ENCODE measurements around the gene INPP5F.
"Not testable (repeated sequence)": the region's sequence is repeated elsewhere in the genome, so short reads cannot be mapped to it uniquely, and the experiment has no call there.

Gene INPP5F

DNA sequence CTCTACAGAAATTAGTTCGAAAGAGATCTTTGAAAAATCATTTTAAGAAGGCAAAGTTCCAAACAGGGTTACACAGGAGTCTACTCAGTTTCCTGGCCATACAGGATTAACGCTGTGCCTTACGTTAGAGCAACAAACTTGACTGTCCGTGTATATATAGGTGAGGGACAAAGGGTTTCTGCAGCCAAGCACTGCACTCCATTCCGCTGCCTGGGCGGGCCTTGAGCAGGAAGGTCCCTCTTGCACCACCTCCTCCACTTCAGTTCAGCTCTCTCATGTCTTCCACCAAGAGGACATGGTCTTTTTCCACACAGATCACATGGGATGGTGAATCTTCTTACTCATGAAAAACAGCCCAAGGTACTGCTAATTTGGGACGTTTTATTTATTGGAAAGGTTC is 103.6 kb downstream of the INPP5F start:
- no peak for DNase-seq

DNA sequence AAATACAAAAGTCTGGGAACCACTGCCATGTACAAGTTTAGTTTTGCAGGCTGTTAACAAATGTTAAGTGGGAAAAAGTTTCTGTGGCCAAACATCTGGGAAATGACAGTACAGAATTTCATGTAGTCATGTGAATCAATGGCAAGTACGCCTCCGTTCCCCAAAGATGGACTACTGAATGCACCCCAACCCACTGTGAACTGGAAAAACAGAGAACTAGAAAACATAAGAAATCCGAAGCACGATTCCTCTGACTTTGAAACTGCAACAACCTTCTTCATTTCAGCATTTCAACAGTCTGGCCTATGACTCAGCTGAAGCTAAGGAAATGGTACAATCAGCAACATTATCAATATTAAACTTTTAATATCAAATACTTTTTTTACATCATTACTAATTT is 105.0 kb downstream of the INPP5F start:
- no peak for DNase-seq

DNA sequence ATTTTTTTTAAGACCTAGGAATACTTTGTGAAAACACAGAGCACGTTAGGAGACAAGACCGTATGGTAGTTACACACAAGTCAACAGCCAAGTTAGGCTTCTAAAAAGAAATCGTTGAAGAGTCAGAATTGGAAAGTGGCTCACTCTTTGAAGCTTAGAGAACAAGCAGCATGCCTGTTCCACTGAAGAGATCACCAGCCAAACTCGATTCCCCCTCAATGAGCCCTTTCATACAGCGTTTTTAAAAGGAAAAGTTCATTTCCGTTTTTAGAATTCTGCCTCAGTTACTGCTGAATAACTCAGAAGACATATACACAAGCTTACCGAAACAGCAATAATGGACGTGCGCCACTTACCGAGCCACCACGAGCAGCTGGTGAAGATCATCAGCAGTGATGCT is 105.8 kb downstream of the INPP5F start:
- no peak for DNase-seq

DNA sequence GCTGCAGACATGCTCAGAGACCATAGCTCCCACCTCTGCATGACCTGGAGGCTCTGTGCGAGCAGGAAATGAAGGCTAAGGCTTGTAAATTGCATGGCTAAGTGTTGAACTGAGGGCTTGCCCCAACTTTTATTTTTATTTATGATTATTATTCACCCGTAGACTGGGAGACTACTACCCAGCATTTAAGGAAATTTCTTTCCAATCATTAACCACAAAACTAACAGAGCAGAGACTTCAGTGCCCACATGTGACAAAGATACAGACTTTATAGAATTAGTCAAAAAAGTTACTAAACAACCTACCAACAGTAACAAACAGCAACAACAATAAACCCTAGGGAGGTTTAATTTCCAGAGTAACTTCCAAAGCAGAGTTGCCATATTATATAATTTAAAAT is 107.1 kb downstream of the INPP5F start:
- DNase-seq, result no peak

DNA sequence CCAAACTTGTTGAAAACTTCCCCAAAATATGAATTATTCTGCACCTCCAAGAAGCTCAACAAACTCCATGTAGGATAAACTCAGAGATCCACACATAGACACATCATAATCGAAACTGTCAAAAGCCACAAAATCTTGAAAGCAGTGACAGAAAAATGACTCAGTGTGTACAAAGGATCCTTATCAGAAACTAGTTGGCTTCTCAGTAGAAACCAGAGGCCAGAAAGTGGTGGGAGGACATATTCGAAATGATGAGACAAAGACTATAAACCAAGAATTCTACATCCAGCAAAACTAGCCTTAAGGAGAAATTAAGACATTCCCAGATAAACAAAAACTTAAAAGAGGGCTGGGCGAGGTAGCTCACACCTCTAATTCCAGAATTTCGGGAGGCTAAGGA is 108.3 kb downstream of the INPP5F start:
- no peak for DNase-seq

DNA sequence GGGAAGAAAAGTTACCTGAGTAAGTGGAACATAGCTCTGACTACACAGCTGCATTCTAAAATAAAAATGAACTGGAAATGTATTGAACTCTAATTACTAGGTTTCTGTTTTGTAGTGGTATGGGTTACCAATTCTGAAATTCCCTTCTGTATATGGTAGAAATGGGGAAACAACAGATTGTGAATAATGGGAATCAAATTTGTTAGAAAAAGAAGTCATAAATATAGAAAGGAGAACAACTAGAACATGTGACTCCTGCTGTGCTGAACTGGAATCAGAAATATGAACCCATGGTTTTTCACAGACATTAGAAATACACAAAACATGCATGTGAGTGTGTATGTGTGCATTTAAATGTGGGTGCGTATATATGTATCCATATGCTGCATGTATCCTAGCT is 119.8 kb downstream of the INPP5F start:
- no peak for DNase-seq

DNA sequence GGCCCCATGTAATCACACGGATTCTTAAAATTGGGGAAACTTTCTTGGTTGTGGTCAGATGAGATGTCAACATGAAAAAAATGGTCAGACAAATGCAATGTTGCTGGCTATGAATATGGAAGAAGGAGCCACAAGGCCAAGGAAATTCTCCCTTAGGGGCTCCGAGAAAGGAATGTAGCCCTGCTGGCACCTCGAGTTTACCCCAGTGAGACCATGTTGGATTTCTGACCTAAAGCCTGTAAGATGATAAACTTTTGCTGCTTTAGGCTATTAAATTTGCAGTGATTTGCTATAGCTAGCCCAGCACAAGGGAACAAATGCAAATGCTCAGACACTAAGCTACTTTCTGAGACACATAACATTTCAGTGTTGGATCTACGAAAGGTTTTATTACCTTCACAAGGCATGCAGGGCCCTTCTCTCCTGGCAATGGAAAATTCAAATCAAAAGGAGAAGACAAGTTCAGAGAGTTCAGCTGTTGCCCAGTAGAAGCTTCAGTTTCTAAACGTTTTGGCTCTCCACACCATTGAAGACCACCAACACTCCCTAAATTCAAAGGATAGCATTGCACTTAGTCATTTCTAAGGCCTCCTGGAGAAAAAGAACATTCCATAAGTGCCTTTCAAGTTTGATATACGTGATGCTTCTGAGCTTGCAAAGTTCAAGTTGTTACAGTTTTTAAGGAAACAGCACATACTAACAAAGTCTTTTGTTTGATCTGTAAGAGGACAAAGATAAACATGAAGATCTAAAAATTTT is 123.4 kb downstream of the INPP5F start:
- DNase-seq, result no peak

DNA sequence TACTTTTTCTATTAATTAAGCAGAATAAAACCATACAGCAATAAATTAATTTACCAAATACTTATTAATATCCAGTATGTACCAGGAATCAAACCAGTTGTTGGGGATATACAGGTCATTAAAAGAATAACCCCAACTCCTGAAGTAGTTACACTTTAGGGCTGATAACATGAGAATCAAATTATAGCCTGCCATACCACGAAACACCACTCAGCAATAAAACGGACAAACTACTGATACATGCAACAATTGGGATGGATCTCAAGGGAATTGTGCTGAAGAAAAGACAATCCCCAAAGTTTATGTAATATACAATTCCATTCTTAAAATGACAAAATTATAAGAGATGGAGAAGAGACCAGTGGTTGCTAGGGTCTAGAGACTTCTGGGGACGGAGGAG is 124.1 kb downstream of the INPP5F start:
- no peak for DNase-seq

DNA sequence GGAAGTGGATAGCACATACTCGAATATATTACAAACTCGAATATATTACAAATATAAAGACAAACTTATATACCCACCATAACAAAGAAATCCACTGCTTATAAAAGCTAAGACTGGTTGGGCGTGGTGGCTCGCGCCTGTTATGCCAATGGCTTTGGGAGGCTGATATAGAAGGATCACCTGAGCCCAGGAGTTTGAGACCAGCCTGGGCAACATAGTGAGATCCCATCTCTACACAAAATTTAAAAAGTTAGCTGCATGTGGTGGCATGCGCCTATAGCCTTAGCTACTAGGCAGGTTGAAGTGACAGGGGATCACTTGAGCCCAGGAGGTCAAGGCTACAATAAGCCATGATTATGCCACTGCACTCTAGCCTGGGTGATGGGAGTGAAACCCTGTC is 126.4 kb downstream of the INPP5F start:
- DNase-seq, result no peak

DNA sequence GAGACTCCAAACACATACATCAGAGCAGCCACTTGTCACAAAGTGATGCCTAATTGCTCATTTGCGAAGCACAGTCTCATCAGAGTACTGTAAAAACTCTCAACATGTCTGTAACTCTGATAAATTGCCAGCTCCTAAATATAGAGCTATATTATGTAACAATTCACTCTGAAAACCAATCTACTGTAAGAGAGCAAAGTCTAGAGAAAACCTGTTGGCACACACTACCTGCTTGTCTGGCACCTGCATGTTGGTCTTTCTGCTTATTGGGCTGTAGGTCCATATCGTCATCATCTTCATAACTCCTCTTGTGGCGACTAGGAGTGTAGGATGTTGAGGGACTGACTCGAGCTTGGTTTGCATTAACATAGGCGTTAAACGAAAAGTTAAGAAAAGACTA is 127.0 kb downstream of the INPP5F start:
- DNase-seq, result no peak

DNA sequence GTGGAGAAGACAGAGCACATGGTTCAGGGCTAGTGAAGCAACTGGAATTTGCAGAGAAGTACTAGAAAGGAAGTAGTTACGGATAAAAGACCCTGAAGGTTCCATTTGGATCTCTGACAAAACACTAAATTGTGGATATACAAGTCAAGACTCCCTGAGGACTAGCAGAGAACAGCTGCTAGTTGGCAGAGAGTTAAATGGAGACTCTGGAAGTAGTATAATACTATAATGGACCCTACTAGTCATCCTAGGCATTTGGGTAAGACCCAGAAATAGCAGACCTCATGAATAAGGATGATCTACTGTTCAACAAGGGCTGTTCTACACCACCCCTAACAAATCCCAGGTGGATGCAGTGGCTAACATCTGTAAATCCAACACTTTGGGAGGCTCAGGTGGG is 127.7 kb downstream of the INPP5F start:
- no peak for DNase-seq

DNA sequence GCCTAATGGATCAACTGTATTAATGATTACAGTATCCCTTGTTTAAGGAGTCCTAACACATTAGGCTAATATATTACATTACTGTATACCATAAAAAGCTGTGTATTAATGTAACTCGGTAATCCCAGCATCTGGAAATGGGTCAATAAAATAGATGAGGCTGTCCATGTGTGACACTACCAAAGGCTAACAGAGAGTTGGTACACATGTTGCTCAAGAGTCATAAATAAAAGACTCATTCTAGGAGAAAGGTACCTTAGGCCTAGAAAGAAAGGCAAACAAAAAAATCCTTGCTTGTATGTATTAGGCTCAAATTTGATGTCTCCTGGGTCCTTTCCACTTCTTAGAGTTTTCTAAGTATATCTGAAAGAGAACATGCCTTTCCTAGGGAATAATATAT is 132.2 kb downstream of the INPP5F start:
- DNase-seq, result no peak

DNA sequence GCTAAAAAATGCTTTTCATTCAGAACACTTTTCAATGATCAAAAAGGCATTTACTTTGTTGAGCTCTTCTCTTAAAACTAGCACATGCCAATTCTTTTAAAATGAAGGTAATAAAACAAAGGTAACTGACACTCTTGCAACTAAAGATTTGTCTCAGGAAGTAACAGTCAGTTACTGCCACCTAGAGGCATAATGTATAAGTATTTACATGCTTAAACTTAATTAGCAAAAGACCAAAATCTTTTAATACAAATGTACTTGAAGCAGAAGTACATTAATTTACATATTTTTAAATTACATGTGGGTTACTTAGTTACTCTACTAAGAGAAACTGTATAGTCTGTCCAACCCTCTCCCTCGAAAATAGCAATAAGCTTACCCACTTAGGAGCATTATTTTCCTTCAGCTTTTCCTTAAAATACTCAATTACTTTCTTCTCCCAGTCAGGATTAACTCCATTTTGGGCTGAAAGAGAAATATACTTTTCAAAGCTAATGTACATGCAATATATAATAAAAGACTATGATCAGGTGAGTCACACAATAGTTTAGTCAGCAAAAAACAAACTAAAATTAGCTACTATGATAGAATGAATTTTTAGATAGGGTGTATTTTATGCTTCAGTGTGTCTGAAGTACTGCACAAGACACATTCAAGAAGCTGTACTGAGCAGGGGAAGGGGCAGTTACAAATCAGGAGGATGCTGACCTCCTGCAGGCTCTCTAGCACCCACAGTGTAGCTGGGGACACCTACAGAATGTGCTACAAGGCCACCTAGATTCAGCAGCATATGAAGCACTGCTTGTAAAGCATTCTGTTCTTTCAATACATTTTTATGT is 133.8 kb downstream of the INPP5F start:
- DNase-seq, result no peak

DNA sequence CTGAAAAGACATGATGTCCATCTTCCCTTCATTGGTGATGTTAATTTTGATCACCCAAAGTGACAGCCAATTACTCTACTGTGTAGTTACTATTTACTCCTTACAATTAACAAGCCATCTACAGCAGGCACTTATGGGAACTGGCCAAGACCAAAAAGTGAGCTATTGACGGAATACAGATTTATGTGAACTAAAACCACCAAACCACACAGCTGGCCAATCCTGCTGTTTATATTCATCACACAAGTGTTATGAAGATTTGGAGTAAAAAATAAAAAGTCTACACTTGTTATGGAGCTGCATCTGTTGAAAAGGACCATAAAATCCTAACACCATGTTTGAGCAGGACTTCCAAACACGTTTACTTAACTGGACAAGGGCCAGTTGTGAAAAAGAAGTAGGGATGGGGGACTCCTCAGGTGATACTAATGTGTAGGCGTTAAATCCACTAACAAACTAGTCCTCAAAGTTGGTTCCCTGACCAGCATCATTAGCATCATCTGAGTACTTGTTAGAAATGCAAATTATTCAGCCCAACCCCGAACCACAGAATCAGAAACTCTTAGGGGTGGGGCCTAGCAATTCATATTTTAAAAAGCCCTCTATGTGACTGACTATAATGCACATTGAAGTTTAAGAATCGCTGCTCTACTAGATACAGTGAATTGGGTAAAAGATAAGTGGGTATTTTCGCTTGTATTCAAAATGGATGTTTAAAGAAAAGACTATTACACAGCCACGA is 135.2 kb downstream of the INPP5F start:
- no peak for DNase-seq

DNA sequence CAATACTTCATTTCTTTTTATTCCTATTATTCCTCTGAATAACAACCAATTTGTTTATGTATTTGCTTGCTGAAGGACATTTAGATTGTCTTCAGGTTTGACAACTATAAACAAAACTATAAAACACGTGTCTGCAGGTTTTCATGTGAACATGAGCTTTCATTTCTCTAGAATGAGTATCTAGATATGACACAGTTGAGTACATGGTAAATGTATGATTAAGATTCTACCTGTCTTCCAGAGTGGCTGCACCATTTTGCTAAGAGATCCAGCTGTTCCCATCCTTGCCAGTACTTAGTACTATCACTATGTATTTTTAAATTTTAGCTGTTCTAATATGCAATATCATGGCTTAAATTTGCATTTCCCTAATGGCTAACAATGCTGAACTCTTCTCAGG is 136.7 kb downstream of the INPP5F start:
- no peak for DNase-seq

DNA sequence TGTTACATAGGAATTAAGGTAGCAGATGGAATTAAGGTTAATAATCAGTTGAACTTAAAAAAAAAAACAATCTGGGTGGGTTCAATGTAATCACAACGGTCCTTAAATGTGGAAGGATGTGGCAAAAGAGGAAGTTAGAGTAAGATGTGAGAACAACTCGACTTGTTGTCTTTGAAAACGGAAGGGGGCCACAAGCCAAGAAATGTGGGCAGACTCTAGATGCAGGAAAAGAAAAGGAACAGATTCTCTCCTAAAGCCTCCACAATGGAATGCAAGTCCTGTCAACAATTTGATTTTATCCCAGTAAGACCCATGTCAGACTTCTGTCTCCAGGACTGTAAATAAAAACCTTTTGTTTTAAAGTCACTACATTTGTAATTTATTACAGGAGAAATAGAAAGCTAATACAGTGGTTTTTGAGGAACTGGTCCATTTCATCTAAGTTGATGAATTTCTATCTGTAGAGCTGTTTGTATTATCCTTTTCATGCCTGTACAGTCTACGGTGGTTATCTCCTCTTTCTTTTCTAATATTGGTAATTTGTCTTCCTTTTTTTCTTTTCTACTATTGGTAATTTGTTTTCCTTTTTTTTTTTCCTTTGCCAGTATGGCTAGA is 138.2 kb downstream of the INPP5F start:
- DNase-seq, result no peak

DNA sequence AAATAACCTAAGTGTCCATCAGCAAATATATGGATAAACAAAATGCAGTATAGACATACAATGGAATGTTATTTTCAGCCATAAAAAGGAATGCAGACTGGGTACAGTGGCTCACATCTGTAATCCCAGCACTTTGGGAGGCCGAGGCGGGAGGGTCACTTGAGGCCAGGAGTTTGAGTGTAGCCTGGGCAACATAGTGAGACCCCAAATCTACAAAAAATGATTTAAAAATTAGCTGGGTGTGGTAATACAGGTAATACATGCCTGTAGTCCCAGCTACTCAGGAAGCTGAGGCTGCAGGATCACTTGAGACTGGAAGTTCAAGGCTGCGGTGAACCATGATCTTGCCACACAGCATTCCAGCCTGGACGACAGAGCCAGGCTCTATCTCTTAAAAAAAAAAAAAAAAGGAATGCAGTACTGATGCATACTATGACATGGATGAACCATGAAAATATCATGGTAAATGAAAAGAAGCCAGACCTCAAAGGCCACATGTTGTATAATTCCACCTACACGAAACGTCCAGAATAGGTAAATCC is 139.9 kb downstream of the INPP5F start:
- no peak for DNase-seq

DNA sequence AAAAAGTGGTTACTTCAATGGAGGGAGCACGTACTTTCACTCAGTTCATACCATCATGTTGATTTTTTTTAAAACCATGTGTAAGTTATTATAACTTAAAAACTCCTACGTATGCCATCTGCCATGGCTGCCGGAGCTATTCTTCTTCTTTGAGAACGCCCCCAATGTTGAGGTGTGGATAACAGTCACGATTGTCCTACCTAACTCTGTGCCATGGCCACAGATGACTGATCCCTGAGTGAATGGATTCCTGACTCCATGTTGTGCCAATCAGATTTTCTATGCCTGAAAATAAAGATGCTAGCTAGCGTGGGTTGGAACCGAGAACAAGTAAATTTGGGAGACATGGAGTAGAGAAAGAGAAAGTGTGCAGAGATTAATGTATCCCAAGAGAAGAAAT is 141.5 kb downstream of the INPP5F start:
- no peak for DNase-seq

DNA sequence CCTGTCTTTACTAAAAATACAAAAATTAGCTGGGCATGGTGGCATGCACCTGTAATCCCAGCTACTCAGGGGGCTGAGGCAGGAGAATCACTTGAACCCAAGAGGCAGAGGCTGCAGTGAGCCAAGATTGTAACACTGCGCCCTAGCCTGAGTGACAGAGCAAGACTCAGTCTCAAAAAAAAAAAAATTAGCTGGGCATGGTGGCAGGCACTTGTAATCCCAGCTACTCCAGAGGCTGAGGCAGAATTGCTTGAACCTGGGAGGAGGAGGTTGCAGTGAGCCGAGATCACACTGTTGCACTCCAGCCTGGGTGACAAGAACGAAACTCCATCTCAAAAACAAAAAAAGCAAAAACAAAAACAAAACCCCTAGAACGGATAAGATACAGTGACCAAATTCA is 143.5 kb downstream of the INPP5F start:
- DNase-seq, result not testable (repeated sequence)

DNA sequence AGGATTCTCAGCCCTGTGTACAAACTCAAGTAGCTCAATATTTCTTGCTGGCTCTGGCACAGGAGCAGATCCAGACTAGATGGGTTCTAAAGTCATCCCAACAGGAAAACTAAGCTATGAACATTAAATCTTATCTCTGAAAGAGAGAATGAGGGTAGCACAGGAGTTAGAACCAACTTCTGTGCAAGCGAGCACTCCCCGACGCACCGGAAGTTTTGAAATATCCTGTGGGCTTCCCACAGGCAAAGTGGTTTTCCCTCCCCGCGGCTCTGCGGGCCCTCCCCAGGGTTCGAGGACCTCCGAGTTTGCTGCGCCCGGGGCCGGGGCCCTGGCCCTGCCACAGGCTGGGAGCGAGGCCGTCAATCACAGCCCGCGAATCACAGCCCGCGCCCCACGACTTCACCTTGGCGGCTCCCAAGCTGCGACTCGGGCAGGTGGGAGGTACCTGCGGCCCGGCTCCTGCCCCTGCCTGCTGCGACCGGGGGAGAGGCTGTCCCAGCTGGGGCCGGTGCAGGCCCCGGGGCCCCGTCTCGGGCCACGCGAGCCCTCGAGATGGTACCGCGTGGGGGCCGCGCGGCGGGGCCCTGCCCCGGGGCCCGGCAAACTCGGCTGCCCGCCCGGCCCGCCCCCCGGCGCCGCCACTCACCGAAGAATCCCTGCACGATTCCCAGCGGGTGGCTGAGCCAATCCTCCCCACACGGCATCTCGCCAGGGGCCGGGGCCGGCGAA is 146.2 kb downstream of the INPP5F start:
- no peak for DNase-seq

DNA sequence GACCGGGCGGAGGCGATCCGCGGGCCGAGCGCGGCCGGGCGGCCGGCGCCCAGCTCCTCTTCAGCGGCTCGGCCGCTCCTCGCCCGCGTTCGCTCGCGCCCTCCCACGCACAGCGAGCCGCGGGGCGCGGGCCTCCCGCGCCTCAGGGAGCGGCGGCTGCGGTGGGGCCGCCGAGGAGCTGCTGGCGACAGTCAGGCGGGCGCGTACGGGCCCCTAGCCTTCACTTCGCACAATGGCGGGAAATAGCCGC is 146.7 kb downstream of the INPP5F start, which contains the start of gene MCMBP:
Gene MCMBP, minus strand, starts transcription at position 234 of the 250 bp plus-strand sequence. CDS start 259 bp downstream, outside the sequence.
- DNase-seq, result no peak
